Esophagus squamous epithelium (tissue), 5 donors: ENCODE data around the gene SLC2A8. TPM values are rescaled to one million over a fixed set of nuclear protein-coding genes. Genes with fewer than 3 reads are reported as not detected.

Source experiments
- DNase-seq: peaks from one replicate; lab custom pipeline; 2025; lab: John Stamatoyannopoulos, UW
- H3K27ac ChIP-seq, 4 donors: fragments of 200-600 bp; sonication (generic); one replicate each; pipeline ENCODE4 v1.5.1; 2016 to 2019; ENCODE audit warnings: mild to moderate bottlenecking in 1 of 4
- H3K27me3 ChIP-seq, 4 donors: fragments of 200-600 bp; sonication (generic); 1 replicate in 3 of 4; 2 replicates in 1 of 4; pipeline versions ENCODE4 v1.5.1 to v1.6.0; 2017 to 2021; ENCODE audit warnings: antibody characterized with exemption in 1 of 4
- H3K36me3 ChIP-seq, 3 donors: fragments of 200-600 bp; sonication (generic); one replicate each; pipeline ENCODE4 v1.5.1; 2016 to 2019
- H3K4me1 ChIP-seq, 3 donors: fragments of 200-600 bp; sonication (generic); one replicate each; pipeline ENCODE4 v1.5.1; 2017 to 2019
- H3K4me3 ChIP-seq, 4 donors: fragments of 200-600 bp; sonication (generic); 1 replicate in 3 of 4; 2 replicates in 1 of 4; pipeline ENCODE4 v1.5.1; 2016 to 2019; ENCODE audit warnings: mild to moderate bottlenecking in 2 of 4, moderate library complexity in 1 of 4
- H3K9me3 ChIP-seq, 3 donors: fragments of 200-600 bp; sonication (generic); one replicate each; pipeline ENCODE4 v1.5.1; 2016 to 2019
- CTCF ChIP-seq, 6 experiments: fragments of 450-650 bp in 4 of 6; fragments of 200-600 bp in 2 of 6; sonication (generic) in 2 of 6; IDR thresholded peaks; one replicate each; pipeline ENCODE4 v1.5.1; 2016 to 2019; ENCODE audit warnings: antibody characterized with exemption in 6 of 6, mild to moderate bottlenecking in 4 of 6, moderate library complexity in 4 of 6
- POLR2A ChIP-seq, 4 donors: fragments of 450-650 bp; IDR thresholded peaks; one replicate each; pipeline ENCODE4 v1.6.1; 2017; ENCODE audit warnings: antibody characterized with exemption in 4 of 4, mild to moderate bottlenecking in 4 of 4, moderate library complexity in 3 of 4
- WGBS, 2 donors: methylation state at CpG; one replicate each; pipeline ENCODE4 v1.1.5; 2018; 5-methylcytosine and 5-hydroxymethylcytosine counted together
- intact Hi-C: fragments of 100-400 bp; cut with DNase I; formaldehyde crosslinking; loops from one replicate; pipeline ENCODE4 v1.15.0; 2022
- total RNA-seq, 4 donors: library from RNA; depleted of rRNA; stranded (reverse); fragments of >200 nt; gene quantifications; one replicate each; pipeline ENCODE4 v1.1.0, GENCODE V29; 2016
- donor health status: DM: yes; HTN: yes; CAD: no.

Gene SLC2A8
- total RNA-seq, 4 donors from 2014 or later: 6.2 to 28.3 (median 16.7) TPM

- intact Hi-C loops: no loop called here
- peaks cover 37 to 100% (median 53%) of the 10 kb centered on the region in 3 donors for H3K36me3 ChIP-seq
- no peaks in the 10 kb centered on the region for H3K9me3 ChIP-seq
- no peaks in the 10 kb centered on the region for H3K4me1 ChIP-seq
- H3K27me3 ChIP-seq: no peaks in the 10 kb centered on the region
- no peak overlapping the region for H3K27ac ChIP-seq
- WGBS, 2 donors: 87 to 91% methylated on average over 4 to 6 of the region's 9 CpGs
- DNase-seq: no peak
- TF ChIP-seq CTCF (IDR thresholded peaks at IDR 0.05): no peak
- no peak for TF ChIP-seq POLR2A (IDR thresholded peaks at IDR 0.05)
- H3K4me3 ChIP-seq: no peak overlapping the region
These were observed 41.4 kb downstream of the SLC2A8 start for GRCh38 chr9:127438394-127438793.

- Histone ChIP-seq H3K27ac (peak overlapping the region in 2 of 4 donors; percentile 21 to 48), H3K4me3 (no peak overlapping the region), H3K36me3 (peaks cover 33 to 98% (median 57%) of the 10 kb centered on the region in 3 donors), H3K9me3 (no peaks in the 10 kb centered on the region), H3K4me1 (peaks cover 0 to 54% (median 16%) of the 10 kb centered on the region in 3 donors), H3K27me3 (no peaks in the 10 kb centered on the region)
- no peak for TF ChIP-seq POLR2A (IDR thresholded peaks at IDR 0.05)
- TF ChIP-seq CTCF (IDR thresholded peaks at IDR 0.05): no peak
- intact Hi-C loops: no loop called here
- WGBS, 2 donors: 94 to 96% methylated on average over 5 to 16 of the region's 17 CpGs
- no peak for DNase-seq
These were observed 47.4 kb downstream of the SLC2A8 start for GRCh38 chr9:127444283-127444920.

- Histone ChIP-seq H3K36me3 (peaks cover 33 to 98% (median 53%) of the 10 kb centered on the region in 3 donors), H3K9me3 (no peaks in the 10 kb centered on the region), H3K4me1 (peaks cover 0 to 62% (median 23%) of the 10 kb centered on the region in 3 donors), H3K4me3 (no peak overlapping the region), H3K27ac (peak overlapping the region in 3 of 4 donors; percentile 3 to 33 (median 24)), H3K27me3 (no peaks in the 10 kb centered on the region)
- 81 to 86% methylated on average over 13 to 14 of the region's 15 CpGs for WGBS, 2 donors
- intact Hi-C loops: no loop called here
- TF ChIP-seq POLR2A (IDR thresholded peaks at IDR 0.05) (no peak), CTCF (IDR thresholded peaks at IDR 0.05) (no peak)
- DNase-seq: no peak
These were observed 48.2 kb downstream of the SLC2A8 start for GRCh38 chr9:127444921-127445850.

- peaks cover 0 to 66% (median 26%) of the 10 kb centered on the region in 3 donors for H3K4me1 ChIP-seq
- H3K36me3 ChIP-seq: peaks cover 33 to 91% (median 47%) of the 10 kb centered on the region in 3 donors
- 58 to 62% methylated on average over 4 of the region's 4 CpGs for WGBS, 2 donors
- H3K9me3 ChIP-seq: peaks cover 0 to under 1% (median 0%) of the 10 kb centered on the region in 3 donors
- peak overlapping the region in 2 of 4 donors; percentile 24 to 33 for H3K27ac ChIP-seq
- intact Hi-C loops: no loop called here
- H3K27me3 ChIP-seq: no peaks in the 10 kb centered on the region
- no peak for TF ChIP-seq CTCF (IDR thresholded peaks at IDR 0.05)
- TF ChIP-seq POLR2A (IDR thresholded peaks at IDR 0.05): no peak
- no peak overlapping the region for H3K4me3 ChIP-seq
- DNase-seq: no peak
These were observed 49.1 kb downstream of the SLC2A8 start for GRCh38 chr9:127445851-127446712.
